ENCODE data around the gene AURKAIP1. TPM values are rescaled to one million over a fixed set of nuclear protein-coding genes. Genes with fewer than 3 reads are reported as not detected.

The AURKAIP1 gene
- polyA plus RNA-seq, 2 of the 4 experiments (the other 2 are of a cell fraction): 62.0 to 102 TPM

DNA sequence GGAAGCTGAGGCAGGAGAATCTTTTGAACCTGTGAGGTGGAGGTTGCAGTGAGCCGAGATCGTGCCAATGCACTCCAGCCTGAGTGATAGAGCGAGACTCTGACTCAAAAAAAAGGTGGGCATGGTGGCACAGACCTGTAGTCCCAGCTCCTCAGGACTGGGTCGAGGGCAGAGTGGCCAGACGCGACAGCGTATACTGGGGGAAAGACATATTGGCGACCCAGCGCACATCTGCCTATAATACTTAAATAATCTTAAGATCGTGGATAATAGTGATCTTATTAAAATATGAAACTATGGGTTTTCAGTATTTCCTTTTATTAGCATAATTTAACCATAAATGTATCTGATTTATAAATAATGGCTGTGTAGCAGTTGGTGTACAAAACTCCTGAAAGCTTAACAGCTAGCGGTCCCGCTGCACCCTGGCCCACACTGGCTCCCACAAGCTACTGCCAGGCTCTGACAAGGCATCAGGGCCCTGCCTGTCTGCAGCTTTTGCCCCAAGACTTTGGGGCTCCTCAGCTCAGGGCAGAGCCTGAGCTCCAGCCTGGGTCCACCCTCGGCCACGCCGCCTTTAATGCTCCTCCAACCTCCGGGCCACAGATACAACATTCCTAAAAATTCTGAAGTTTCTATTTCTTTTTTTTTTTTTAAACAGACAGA, 2.7 kb upstream of the AURKAIP1 start (continued):
- no peak for TF ChIP-seq ATOH8 (CRISPR knock-in tag; IDR thresholded peaks at IDR 0.05; ENCODE audit: low read depth)
- no peak for TF ChIP-seq HES2 (IDR thresholded peaks at IDR 0.05)

GRCh38 chr1:1376551-1377226, 1.7 kb upstream of the AURKAIP1 start:
- no peak for DNase-seq (ENCODE audit: low read depth in 1 of 2, low spot score in 1 of 2)
- H3K27ac ChIP-seq: no peak overlapping the region
- H3K4me3 ChIP-seq: no peak overlapping the region
- CTCF ChIA-PET: interaction anchor here (0.7 kb wide), 1 partner anchor 28 kb away, joined by 3 read pairs; no protein-coding TSS in a partner anchor
- 91% methylated on average over 5 of the region's 10 CpGs for WGBS (ENCODE audit: missing lambda C conversion rate)
- peak overlapping the region; percentile 75; the same call in 2 of the 3 replicates for H3K4me2 ChIP-seq
- H3K9me3 ChIP-seq: no peaks in the 10 kb centered on the region
- no peak for ATAC-seq
- POLR2A ChIA-PET: no interaction called here
- peaks cover 14% of the 10 kb centered on the region for H3K4me1 ChIP-seq
- TF ChIP-seq HOXB13 (CRISPR knock-in tag; IDR thresholded peaks at IDR 0.05; ENCODE audit: low read depth) (no peak), MYC (IDR thresholded peaks at IDR 0.05; ENCODE audit: borderline replicate concordance, low read length) (no peak), HEYL (CRISPR knock-in tag; IDR thresholded peaks at IDR 0.05) (no peak), HES2 (IDR thresholded peaks at IDR 0.05) (no peak), RCOR1 (IDR thresholded peaks at IDR 0.05; ENCODE audit: low read depth, low read length) (no peak), FOXS1 (CRISPR knock-in tag; IDR thresholded peaks at IDR 0.05) (no peak), HOXB5 (CRISPR knock-in tag; IDR thresholded peaks at IDR 0.05) (no peak)
- TF ChIP-seq, protein P1, sequence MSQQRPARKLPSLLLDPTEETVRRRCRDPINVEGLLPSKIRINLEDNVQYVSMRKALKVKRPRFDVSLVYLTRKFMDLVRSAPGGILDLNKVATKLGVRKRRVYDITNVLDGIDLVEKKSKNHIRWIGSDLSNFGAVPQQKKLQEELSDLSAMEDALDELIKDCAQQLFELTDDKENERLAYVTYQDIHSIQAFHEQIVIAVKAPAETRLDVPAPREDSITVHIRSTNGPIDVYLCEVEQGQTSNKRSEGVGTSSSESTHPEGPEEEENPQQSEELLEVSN (IDR thresholded peaks at IDR 0.05; ENCODE audit: borderline replicate concordance, low read depth): no peak
- TF ChIP-seq, protein P2, sequence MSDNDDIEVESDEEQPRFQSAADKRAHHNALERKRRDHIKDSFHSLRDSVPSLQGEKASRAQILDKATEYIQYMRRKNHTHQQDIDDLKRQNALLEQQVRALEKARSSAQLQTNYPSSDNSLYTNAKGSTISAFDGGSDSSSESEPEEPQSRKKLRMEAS (IDR thresholded peaks at IDR 0.05): no peak
- no peak for FAIRE-seq

DNA sequence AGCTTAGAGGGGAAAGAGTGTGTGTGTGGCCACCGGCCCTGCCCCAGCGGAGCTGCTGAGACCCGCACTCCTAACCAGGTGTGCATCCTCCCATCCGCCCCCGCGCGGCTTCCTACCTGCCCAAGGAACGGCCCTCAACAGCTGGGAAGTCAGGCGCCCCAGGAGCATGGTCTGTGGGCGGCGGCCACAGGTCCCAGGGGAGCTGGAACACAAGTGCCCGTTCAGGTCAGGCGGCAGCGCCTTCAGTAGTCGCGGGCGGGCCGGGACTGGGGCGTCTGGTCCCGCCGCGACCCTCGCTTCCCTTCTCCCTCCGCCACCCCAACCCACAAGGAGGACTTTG, 448 bp downstream of the AURKAIP1 start:
- Histone ChIP-seq H3K27ac (peak overlapping the region; percentile 96 to 98), H3K4me3 (peak overlapping the region; percentile 94), H3K4me1 (peaks cover 14% of the 10 kb centered on the region), H3K4me2 (peak overlapping the region; percentile 89), H3K9me3 (no peaks in the 10 kb centered on the region)
- 0% methylated on average over 1 of the region's 24 CpGs for WGBS (ENCODE audit: missing lambda C conversion rate)
- ChIA-PET POLR2A (interaction anchor here (0.6 to 2.3 kb wide), 5 partner anchors 10 to 130 kb away, joined by 3 to 20 read pairs (median 5); partner anchors contain the start of gene CCNL2), CTCF (interaction anchor here (0.6 to 2.6 kb wide), 8 partner anchors 9 to 130 kb away, joined by 3 to 10 read pairs (median 4); partner anchors contain the start of gene DVL1)
- DNase-seq (ENCODE audit: low read depth in 1 of 2, low spot score in 1 of 2) (no peak), FAIRE-seq (no peak), ATAC-seq (peak; percentile 0 to 2; a peak in 2 of 6 replicates)
- TF ChIP-seq RARB (CRISPR knock-in tag; IDR thresholded peaks at IDR 0.05) (no peak), CBX2 (IDR thresholded peaks at IDR 0.05; ENCODE audit: borderline replicate concordance, low read depth) (no peak), ATOH8 (CRISPR knock-in tag; IDR thresholded peaks at IDR 0.05; ENCODE audit: low read depth) (no peak), GATA3 (IDR thresholded peaks at IDR 0.05; ENCODE audit: borderline replicate concordance) (no peak), ZFP36 (IDR thresholded peaks at IDR 0.05; ENCODE audit: borderline replicate concordance, partially characterized antibody) (no peak), RFX5 (IDR thresholded peaks at IDR 0.05) (no peak), CEBPB (IDR thresholded peaks at IDR 0.05) (no peak), PHF8 (IDR thresholded peaks at IDR 0.05; ENCODE audit: borderline replicate concordance, low read depth) (no peak), USF2 (IDR thresholded peaks at IDR 0.05) (no peak), CBX8 (IDR thresholded peaks at IDR 0.05) (no peak), MYC (IDR thresholded peaks at IDR 0.05; ENCODE audit: borderline replicate concordance, low read length) (no peak), SREBF2 (IDR thresholded peaks at IDR 0.05) (no peak), ZC3H11A (IDR thresholded peaks at IDR 0.05) (no peak), HEYL (CRISPR knock-in tag; IDR thresholded peaks at IDR 0.05) (no peak), KDM5A (IDR thresholded peaks at IDR 0.05) (no peak), ZSCAN20 (CRISPR knock-in tag; IDR thresholded peaks at IDR 0.05) (no peak), REST (IDR thresholded peaks at IDR 0.05) (no peak)
